H1 (cell line): ENCODE results near the gene PDGFA. TPM values are rescaled to one million over a fixed set of nuclear protein-coding genes. Genes with fewer than 3 reads are reported as not detected.

ENCODE experiments used
- ATF3 ChIP-seq: IDR thresholded peaks from 2 replicates; pipeline ENCODE4 v1.6.1; 2011; ENCODE audit warnings: low read depth, mild to moderate bottlenecking, low read length; ENCODE audit not compliant: insufficient read depth
- CHD7 ChIP-seq: fragments of 300-600 bp; sonication (generic); IDR thresholded peaks from 2 replicates; pipeline ENCODE4 v1.7.1; 2012; ENCODE audit warnings: low read length, moderate library complexity, mild to moderate bottlenecking, inconsistent platforms; ENCODE audit not compliant: insufficient replicate concordance
- CTBP2 ChIP-seq: IDR thresholded peaks from 2 replicates; pipeline ENCODE4 v1.7.0; 2011; ENCODE audit warnings: borderline replicate concordance, mild to moderate bottlenecking, moderate library complexity, mixed read lengths, low read length; ENCODE audit not compliant: insufficient read depth, insufficient read length
- GABPA ChIP-seq: IDR thresholded peaks from 2 replicates; pipeline ENCODE4 v1.6.1; 2011; ENCODE audit warnings: mild to moderate bottlenecking, low read length, moderate library complexity, borderline replicate concordance; ENCODE audit not compliant: insufficient read depth
- GTF2F1 ChIP-seq: IDR thresholded peaks from 2 replicates; pipeline ENCODE4 v1.6.1; 2012; ENCODE audit warnings: low read depth, low read length, improper control_type of control experiment, borderline replicate concordance
- JUN ChIP-seq: IDR thresholded peaks from 2 replicates; pipeline ENCODE4 v1.6.1; 2011; ENCODE audit warnings: low read depth, mild to moderate bottlenecking, improper control_type of control experiment, low read length
- JUND ChIP-seq: IDR thresholded peaks from 2 replicates; pipeline ENCODE4 v1.6.1; 2011; ENCODE audit warnings: mild to moderate bottlenecking, improper control_type of control experiment, low read length
- NANOG ChIP-seq: IDR thresholded peaks from 2 replicates; pipeline ENCODE4 v1.6.1; 2011; ENCODE audit warnings: low read length, low read depth, mild to moderate bottlenecking, inconsistent platforms; ENCODE audit not compliant: insufficient read depth, poor library complexity, severe bottlenecking
- TBP ChIP-seq: IDR thresholded peaks from 2 replicates; pipeline ENCODE4 v1.6.1; 2011; ENCODE audit warnings: low read depth, low read length, improper control_type of control experiment
- polyA plus RNA-seq, 7 experiments: library from polyadenylated mRNA; depleted of rRNA in 3 of 7; stranded (reverse) in 5 of 7; unstranded in 2 of 7; fragments of >200 nt in 5 of 7; fragments of 200-250 nt in 2 of 7; gene quantifications; 1 replicate in 5 of 7; 2 replicates in 1 of 7; 4 replicates in 1 of 7; pipeline versions ENCODE4 v1.2.1 to v1.2.3, GENCODE V29; 2011 to 2013; ENCODE audit warnings: missing spikeins in 2 of 7, mixed read lengths in 2 of 7
- total RNA-seq: library from RNA; stranded (reverse); fragmentation: NEBNext Ultra II Directional; extraction: Animal tissue kit (Norgen Biotek cat#: 25700); gene quantifications from 2 replicates; pipeline ENCODE4 v1.2.1, GENCODE V29; 2021

The PDGFA gene
- total and polyA plus RNA-seq, 2 of the 8 experiments (the other 6 are each of a cell fraction or from before 2014, with no cell fraction given) = 21.1 to 43.0 TPM

- no peak for TF ChIP-seq CHD7
- no peak for TF ChIP-seq GTF2F1
- no peak for TF ChIP-seq NANOG
- TF ChIP-seq JUN = no peak
- TF ChIP-seq CTBP2 = no peak
- TF ChIP-seq ATF3 = no peak
- TF ChIP-seq TBP = no peak
- no peak for TF ChIP-seq GABPA
- TF ChIP-seq JUND = no peak
These were observed 47.6 kb downstream of the PDGFA start (continued) for GRCh38 chr7:471866-472639.
